CD14-positive monocyte (primary cell): ENCODE measurements around the gene ENOSF1. TPM values are rescaled to one million over a fixed set of nuclear protein-coding genes. Genes with fewer than 3 reads are reported as not detected.

ENCODE experiments used
- DNase-seq, 3 donors: peaks; one replicate each; pipeline ENCODE4 v3.0.0-alpha.2; 2011 to 2022
- H2AFZ ChIP-seq: 2 replicates; pipeline ENCODE4 v1.6.0; 2012; ENCODE audit warnings: mild to moderate bottlenecking, low read depth, low read length, inconsistent platforms; ENCODE audit not compliant: insufficient read depth, poor library complexity, severe bottlenecking
- H3K27ac ChIP-seq, 2 donors: 1 replicate in 1 of 2; 2 replicates in 1 of 2; pipeline ENCODE4 v1.5.1; 2012 to 2013; ENCODE audit warnings: low read length in 2 of 2, control low read depth in 1 of 2, inconsistent platforms in 1 of 2, low read depth in 1 of 2, mild to moderate bottlenecking in 1 of 2
- H3K27me3 ChIP-seq, 2 donors: one replicate each; pipeline versions ENCODE4 v1.6.0 to v1.6.1; 2011 to 2013; ENCODE audit warnings: low read length in 2 of 2; ENCODE audit not compliant: control insufficient read depth in 2 of 2, insufficient read depth in 2 of 2
- H3K36me3 ChIP-seq, 2 donors: replicated peaks in 1 of 2; 1 replicate in 1 of 2; 2 replicates in 1 of 2; pipeline versions ENCODE4 v1.5.1 to v1.6.1; 2012 to 2013; ENCODE audit warnings: low read length in 2 of 2, control low read depth in 1 of 2, inconsistent platforms in 1 of 2, mild to moderate bottlenecking in 1 of 2; ENCODE audit not compliant: insufficient read depth in 2 of 2, control insufficient read depth in 1 of 2
- H3K4me1 ChIP-seq, 2 donors: 1 replicate in 1 of 2; 2 replicates in 1 of 2; pipeline versions ENCODE4 v1.5.1 to v1.6.1; 2012 to 2013; ENCODE audit warnings: low read length in 2 of 2, control low read depth in 1 of 2, inconsistent platforms in 1 of 2, mild to moderate bottlenecking in 1 of 2, moderate library complexity in 1 of 2; ENCODE audit not compliant: insufficient read depth in 2 of 2, control insufficient read depth in 1 of 2
- H3K4me2 ChIP-seq: replicated peaks from 2 replicates; pipeline ENCODE3; 2012; ENCODE audit warnings: low read length, moderate library complexity, mild to moderate bottlenecking; ENCODE audit not compliant: poor library complexity, severe bottlenecking; ENCODE audit errors: extremely low read depth
- H3K4me3 ChIP-seq, 3 experiments: fragments of 200-600 bp in 1 of 3; sonication (generic) in 1 of 3; replicated peaks in 1 of 3; 1 replicate in 2 of 3; 2 replicates in 1 of 3; pipeline ENCODE4 v1.5.1; 2011 to 2013; ENCODE audit warnings: low read length in 3 of 3, mild to moderate bottlenecking in 3 of 3, control low read depth in 2 of 3, low read depth in 2 of 3, inconsistent platforms in 1 of 3, moderate library complexity in 1 of 3
- H3K79me2 ChIP-seq: 2 replicates; pipeline ENCODE4 v1.6.0; 2012; ENCODE audit warnings: mild to moderate bottlenecking, control low read depth, inconsistent platforms, low read length, moderate library complexity; ENCODE audit not compliant: insufficient read depth
- H3K9ac ChIP-seq: 2 replicates; pipeline ENCODE4 v1.6.0; 2017; ENCODE audit warnings: low read length, mild to moderate bottlenecking; ENCODE audit not compliant: insufficient read depth, poor library complexity, severe bottlenecking
- H3K9me3 ChIP-seq, 2 donors: replicated peaks in 1 of 2; 1 replicate in 1 of 2; 2 replicates in 1 of 2; pipeline versions ENCODE4 v1.5.1 to v1.6.1; 2012 to 2013; ENCODE audit warnings: low read length in 2 of 2, control low read depth in 1 of 2; ENCODE audit not compliant: control insufficient read depth in 1 of 2, insufficient read depth in 1 of 2
- H4K20me1 ChIP-seq: 2 replicates; pipeline ENCODE4 v1.6.0; 2012; ENCODE audit warnings: mild to moderate bottlenecking, low read length, control low read depth, moderate library complexity; ENCODE audit not compliant: insufficient read depth
- H3K27ac Mint-ChIP-seq, 7 donors: one replicate each; pipeline ENCODE4 v1.8.0; 2020; ENCODE audit warnings: mild to moderate bottlenecking in 7 of 7, mixed read lengths in 7 of 7, moderate library complexity in 6 of 7, inconsistent platforms in 2 of 7
- H3K27me3 Mint-ChIP-seq, 3 donors: one replicate each; pipeline ENCODE4 v1.8.0; 2021 to 2022; ENCODE audit warnings: low read depth in 3 of 3, mild to moderate bottlenecking in 3 of 3, mixed read lengths in 3 of 3, moderate library complexity in 3 of 3, inconsistent platforms in 1 of 3
- H3K36me3 Mint-ChIP-seq, 2 donors: one replicate each; pipeline ENCODE4 v1.8.0; 2020; ENCODE audit warnings: mixed read lengths in 2 of 2, inconsistent platforms in 1 of 2, mild to moderate bottlenecking in 1 of 2
- H3K4me1 Mint-ChIP-seq: one replicate; pipeline ENCODE4 v1.8.0; 2020; ENCODE audit warnings: mild to moderate bottlenecking, mixed read lengths
- H3K4me3 Mint-ChIP-seq, 2 donors: one replicate each; pipeline ENCODE4 v1.8.0; 2020; ENCODE audit warnings: mild to moderate bottlenecking in 2 of 2, mixed read lengths in 2 of 2, moderate library complexity in 1 of 2
- H3K9me3 Mint-ChIP-seq, 7 donors: one replicate each; pipeline ENCODE4 v1.8.0; 2020 to 2022; ENCODE audit warnings: mixed read lengths in 7 of 7, mild to moderate bottlenecking in 6 of 7, moderate library complexity in 6 of 7, inconsistent platforms in 2 of 7
- CTCF ChIP-seq: fragments of 200-600 bp; IDR thresholded peaks from one replicate; pipeline ENCODE4 v1.8.0; 2022; ENCODE audit warnings: antibody characterized with exemption, mild to moderate bottlenecking
- WGBS: methylation state at CpG from one replicate; pipeline ENCODE4 v1.1.5; 2013; ENCODE audit warnings: missing lambda C conversion rate; ENCODE audit not compliant: insufficient coverage; 5-methylcytosine and 5-hydroxymethylcytosine counted together
- intact Hi-C, 2 donors: fragments of 100-400 bp; cut with micrococcal nuclease; formaldehyde crosslinking; loops; one replicate each; pipeline versions ENCODE4 v1.15.0 to v1.15.1; 2023
- polyA plus RNA-seq, 3 donors: library from polyadenylated mRNA; depleted of rRNA in 1 of 3; unstranded in 2 of 3; stranded (reverse) in 1 of 3; fragments of 300-500 nt in 2 of 3; fragments of >200 nt in 1 of 3; fragmentation: Illumina TruSeq in 2 of 3; gene quantifications; 1 replicate in 2 of 3; 2 replicates in 1 of 3; pipeline ENCODE4 v1.2.3, GENCODE V29; 2012 to 2021

Gene ENOSF1
- polyA plus RNA-seq, 3 donors, result 2.2 to 11.6 (median 2.3) TPM

GRCh38 chr18:653512-653911 lies 58.9 kb downstream of the ENOSF1 start:
- Mint-ChIP-seq H3K9me3 (peaks cover 0 to 4% (median 0%) of the 10 kb centered on the region in 7 donors), H3K27me3 (peaks cover 14 to 20% (median 14%) of the 10 kb centered on the region in 3 donors), H3K36me3 (peaks cover 2 to 6% of the 10 kb centered on the region in 2 donors), H3K27ac (no peak overlapping the region), H3K4me1 (peaks cover 40% of the 10 kb centered on the region), H3K4me3 (no peak overlapping the region)
- Histone ChIP-seq H3K9me3 (no peaks in the 10 kb centered on the region), H3K4me3 (no peak overlapping the region), H3K9ac (no peak overlapping the region), H4K20me1 (no peaks in the 10 kb centered on the region), H3K36me3 (no peaks in the 10 kb centered on the region), H3K79me2 (peaks cover 46% of the 10 kb centered on the region), H3K4me2 (no peak overlapping the region), H3K4me1 (peaks cover 13 to 36% of the 10 kb centered on the region in 2 donors), H3K27me3 (peaks cover 0 to 9% of the 10 kb centered on the region in 2 donors), H3K27ac (no peak overlapping the region), H2AFZ (no peak overlapping the region)
- TF ChIP-seq CTCF, result no peak
- WGBS, result no CpG with 5 or more reads among the region's 2 CpGs
- intact Hi-C loops, result no loop called here
- DNase-seq, result no peak

GRCh38 chr18:652131-652530 lies 60.3 kb downstream of the ENOSF1 start:
- H3K79me2 ChIP-seq, result peaks cover 34% of the 10 kb centered on the region
- H3K27me3 Mint-ChIP-seq, result peaks cover 9 to 13% (median 11%) of the 10 kb centered on the region in 3 donors
- no peak overlapping the region for H3K27ac ChIP-seq
- H3K36me3 ChIP-seq, result no peaks in the 10 kb centered on the region
- peaks cover 0 to 6% of the 10 kb centered on the region in 2 donors for H3K27me3 ChIP-seq
- WGBS, result 100% methylated on average over 2 of the region's 4 CpGs
- H2AFZ ChIP-seq, result no peak overlapping the region
- no peak overlapping the region for H3K4me3 Mint-ChIP-seq
- no peak for TF ChIP-seq CTCF
- no peaks in the 10 kb centered on the region for H3K9me3 ChIP-seq
- no peak overlapping the region for H3K4me3 ChIP-seq
- H3K4me1 ChIP-seq, result peaks cover 8 to 25% of the 10 kb centered on the region in 2 donors
- H4K20me1 ChIP-seq, result no peaks in the 10 kb centered on the region
- no peak overlapping the region for H3K9ac ChIP-seq
- peaks cover 34% of the 10 kb centered on the region for H3K4me1 Mint-ChIP-seq
- H3K27ac Mint-ChIP-seq, result no peak overlapping the region
- intact Hi-C loops, result no loop called here
- H3K36me3 Mint-ChIP-seq, result peaks cover 2 to 6% of the 10 kb centered on the region in 2 donors
- no peak for DNase-seq
- no peak overlapping the region for H3K4me2 ChIP-seq
- peaks cover 0 to 5% (median 0%) of the 10 kb centered on the region in 7 donors for H3K9me3 Mint-ChIP-seq
